SK-N-SH (cell line): ENCODE results near the gene NFKBIE. TPM values are rescaled to one million over a fixed set of nuclear protein-coding genes. Genes with fewer than 3 reads are reported as not detected.
A peak's percentile ranks its signal among the peaks of the same experiment; 100 is the strongest.

Experiments used
- CTCF ChIA-PET: fragments of 300-600, 350-600 bp; formaldehyde crosslinking; extraction: SDS; loops from one replicate; lab custom pipeline; 2021; lab: Yijun Ruan, JAX
- POLR2A ChIA-PET: fragments of 350-600 bp; sonication (Branson Sonifier 250); formaldehyde crosslinking; extraction: SDS; loops from one replicate; lab custom pipeline; 2020; ENCODE audit warnings: antibody characterized with exemption, inconsistent platforms; lab: Yijun Ruan, JAX
- DNase-seq: peaks from one replicate; pipeline ENCODE4 v3.0.0; 2012
- H2AFZ ChIP-seq: fragments of 200-600 bp; sonication (generic); 2 replicates; pipeline ENCODE4 v1.8.1; 2016; ENCODE audit warnings: antibody characterized with exemption, mild to moderate bottlenecking, low read depth
- H3F3A ChIP-seq: fragments of 200-600 bp; sonication (generic); replicated peaks from 2 replicates; pipeline ENCODE3; 2016; ENCODE audit warnings: antibody characterized with exemption, mild to moderate bottlenecking; ENCODE audit not compliant: insufficient read depth
- H3K27ac ChIP-seq, 2 experiments: fragments of 200-500 bp in 1 of 2; fragments of 200-600 bp in 1 of 2; sonication (Bioruptor generic) in 1 of 2; sonication (generic), shearing (Covaris generic) in 1 of 2; 2 replicates each; pipeline versions ENCODE4 v1.5.1 to v1.6.1; 2014 to 2016; ENCODE audit warnings: low read depth in 2 of 2, inconsistent platforms in 1 of 2, low read length in 1 of 2, mild to moderate bottlenecking in 1 of 2, mixed read lengths in 1 of 2
- H3K27me3 ChIP-seq: fragments of 200-600 bp; sonication (generic), shearing (Covaris generic); 2 replicates; pipeline ENCODE4 v1.6.1; 2016; ENCODE audit warnings: mixed run types; ENCODE audit not compliant: insufficient read depth
- H3K36me3 ChIP-seq, 2 experiments: fragments of 200-500 bp in 1 of 2; fragments of 200-600 bp in 1 of 2; sonication (Bioruptor generic) in 1 of 2; sonication (generic) in 1 of 2; replicated peaks in 1 of 2; 2 replicates each; pipeline versions ENCODE3 to v1.5.1; 2014 to 2016; ENCODE audit warnings: low read length in 1 of 2, mild to moderate bottlenecking in 1 of 2; ENCODE audit not compliant: insufficient read depth in 2 of 2, control insufficient read depth in 1 of 2
- H3K4me1 ChIP-seq, 2 experiments: fragments of 200-500 bp in 1 of 2; fragments of 200-600 bp in 1 of 2; sonication (Bioruptor generic) in 1 of 2; sonication (generic), shearing (Covaris generic) in 1 of 2; 2 replicates each; pipeline versions ENCODE4 v1.5.1 to v1.6.1; 2014 to 2016; ENCODE audit warnings: low read depth in 1 of 2, low read length in 1 of 2, mixed run types in 1 of 2; ENCODE audit not compliant: insufficient read depth in 2 of 2, control insufficient read depth in 1 of 2
- H3K4me2 ChIP-seq: fragments of 200-600 bp; sonication (generic), shearing (Covaris generic); 2 replicates; pipeline ENCODE4 v1.6.1; 2017; ENCODE audit warnings: mixed run types
- H3K4me3 ChIP-seq, 2 experiments: fragments of 200-500 bp in 1 of 2; fragments of 200-600 bp in 1 of 2; sonication (Bioruptor generic) in 1 of 2; sonication (generic), shearing (Covaris generic) in 1 of 2; 2 replicates each; pipeline versions ENCODE4 v1.5.1 to v1.8.1; 2014 to 2016; ENCODE audit warnings: low read depth in 2 of 2, inconsistent platforms in 1 of 2, low read length in 1 of 2, mild to moderate bottlenecking in 1 of 2, mixed read lengths in 1 of 2, moderate library complexity in 1 of 2
- H3K79me2 ChIP-seq: fragments of 200-600 bp; sonication (generic); 2 replicates; pipeline ENCODE4 v1.8.1; 2017; ENCODE audit warnings: mild to moderate bottlenecking; ENCODE audit not compliant: insufficient read depth
- H3K9ac ChIP-seq: fragments of 200-600 bp; sonication (generic); 2 replicates; pipeline ENCODE4 v1.6.1; 2017; ENCODE audit warnings: mixed run types
- H3K9me2 ChIP-seq: fragments of 200-600 bp; sonication (generic); 2 replicates; pipeline ENCODE4 v1.6.1; 2017; ENCODE audit warnings: mixed run types
- H3K9me3 ChIP-seq: fragments of 200-600 bp; sonication (generic); 2 replicates; pipeline ENCODE4 v1.6.1; 2017; ENCODE audit warnings: mixed run types, mild to moderate bottlenecking, moderate library complexity
- H4K20me1 ChIP-seq: fragments of 200-600 bp; sonication (generic); 2 replicates; pipeline ENCODE4 v1.6.1; 2017; ENCODE audit warnings: mild to moderate bottlenecking, mixed run types; ENCODE audit not compliant: insufficient read depth
- CTCF ChIP-seq: fragments of 200-600 bp; sonication (generic); IDR thresholded peaks from 2 replicates; pipeline ENCODE4 v1.6.1; 2017; ENCODE audit warnings: antibody characterized with exemption, mild to moderate bottlenecking, moderate library complexity
- GABPA ChIP-seq: IDR thresholded peaks from 2 replicates; pipeline ENCODE4 v1.4.0; 2012; ENCODE audit warnings: low read depth, mild to moderate bottlenecking
- GATA2 ChIP-seq: sonication (generic); formaldehyde crosslinking; IDR thresholded peaks from 2 replicates; pipeline ENCODE4 v1.5.0; 2020; ENCODE audit warnings: mild to moderate bottlenecking, missing genetic modification reagents
- MXI1 ChIP-seq: IDR thresholded peaks from 2 replicates; pipeline ENCODE4 v1.6.1; 2012; ENCODE audit warnings: mild to moderate bottlenecking, low read depth, low read length, improper control_type of control experiment
- NRF1 ChIP-seq: IDR thresholded peaks from 2 replicates; pipeline ENCODE4 v1.6.1; 2012; ENCODE audit warnings: low read depth, mild to moderate bottlenecking, low read length
- PBX3 ChIP-seq: IDR thresholded peaks from 2 replicates; pipeline ENCODE4; 2012
- SIN3A ChIP-seq: IDR thresholded peaks from 2 replicates; pipeline ENCODE4 v1.6.1; 2012; ENCODE audit warnings: low read depth, mild to moderate bottlenecking, low read length, moderate library complexity, borderline replicate concordance
- TCF12 ChIP-seq: IDR thresholded peaks from 2 replicates; pipeline ENCODE4 v1.4.0; 2012
- USF1 ChIP-seq: IDR thresholded peaks from 2 replicates; pipeline ENCODE4 v1.4.0; 2012; ENCODE audit warnings: low read depth, borderline replicate concordance
- WGBS: methylation state at CpG from one replicate; pipeline ENCODE4 v1.1.6; 2017; ENCODE audit warnings: low lambda C conversion rate; 5-methylcytosine and 5-hydroxymethylcytosine counted together
- polyA plus RNA-seq, 3 experiments: library from polyadenylated mRNA; depleted of rRNA; stranded (reverse); fragments of >200 nt; gene quantifications; 2 replicates each; pipeline ENCODE4 v1.2.3, GENCODE V29; 2012

NFKBIE gene
- polyA plus RNA-seq, 1 of the 3 experiments (the other 2 are of a cell fraction), result 5.8 TPM

GRCh38 chr6:44298055-44298803 is 32.9 kb upstream of the NFKBIE start:
- DNase-seq, result peak; percentile 57
- Histone ChIP-seq H3K4me2 (peak overlapping the region; percentile 97), H2AFZ (no peak overlapping the region), H3F3A (no peaks in the 10 kb centered on the region), H3K36me3 (peaks cover 0 to 17% of the 10 kb centered on the region in 2 experiments), H3K9me3 (no peaks in the 10 kb centered on the region), H3K27ac (no peak overlapping the region), H3K4me3 (peak overlapping the region; percentile 56 to 58; a peak in 2 of 4 replicates), H3K4me1 (peaks cover 0 to 15% of the 10 kb centered on the region in 2 experiments; a peak in 1 of 4 replicates), H3K9me2 (no peaks in the 10 kb centered on the region), H3K79me2 (no peaks in the 10 kb centered on the region), H3K27me3 (peaks cover 16% of the 10 kb centered on the region; the same call in 1 of the 2 replicates), H4K20me1 (no peaks in the 10 kb centered on the region), H3K9ac (no peak overlapping the region)
- ChIA-PET CTCF (interaction anchor here (0.9 to 16.5 kb wide), 12 partner anchors 7 to 125 kb away, joined by 3 to 238 read pairs (median 4); partner anchors contain the start of genes AARS2, NFKBIE, SLC35B2 and TMEM151B), POLR2A (interaction anchor here (0.7 to 1.2 kb wide), 5 partner anchors 9 to 44 kb away, joined by 3 to 4 read pairs (median 3); partner anchors contain the start of genes AARS2, SPATS1 and TMEM151B)
- TF ChIP-seq GABPA, result no peak
- no peak for TF ChIP-seq SIN3A
- 0 out of 2 replicates have a peak, but pooled peaks have one; percentile 7 for TF ChIP-seq CTCF
- TF ChIP-seq MXI1, result no peak
- no peak for TF ChIP-seq USF1
- 76% methylated on average over 16 of the region's 20 CpGs for WGBS

GRCh38 chr6:44297063-44298038 is 32.0 kb upstream of the NFKBIE start:
- no peaks in the 10 kb centered on the region for H3K9me3 ChIP-seq
- peak; percentile 89 for DNase-seq
- no peak overlapping the region for H3K27ac ChIP-seq
- H4K20me1 ChIP-seq, result no peaks in the 10 kb centered on the region
- H3K4me3 ChIP-seq, result peak overlapping the region; percentile 56 to 58
- no peaks in the 10 kb centered on the region for H3K79me2 ChIP-seq
- H3K4me1 ChIP-seq, result peaks cover 0 to 15% of the 10 kb centered on the region in 2 experiments; a peak in 1 of 4 replicates
- POLR2A ChIA-PET, result interaction anchor here (0.7 to 2.0 kb wide), 6 partner anchors 8 to 27 kb away, joined by 3 to 8 read pairs (median 4); partner anchors contain the start of genes AARS2 and TMEM151B
- peak overlapping the region; percentile 97 for H3K4me2 ChIP-seq
- peaks cover 0 to 8% of the 10 kb centered on the region in 2 experiments for H3K36me3 ChIP-seq
- TF ChIP-seq GATA2 (CRISPR knock-in tag) (no peak), MXI1 (peak; percentile 80; the same call in 1 of the 2 replicates), NRF1 (peak; percentile 66), TCF12 (no peak), PBX3 (no peak)
- no peaks in the 10 kb centered on the region for H3F3A ChIP-seq
- H3K9me2 ChIP-seq, result no peaks in the 10 kb centered on the region
- WGBS, result 0% methylated on average over 17 of the region's 86 CpGs
- peaks cover 16% of the 10 kb centered on the region; the same call in 1 of the 2 replicates for H3K27me3 ChIP-seq
- H3K9ac ChIP-seq, result no peak overlapping the region
- H2AFZ ChIP-seq, result no peak overlapping the region
- CTCF ChIA-PET, result interaction anchor here (0.6 to 16.5 kb wide), 13 partner anchors 8 to 286 kb away, joined by 3 to 238 read pairs (median 5); partner anchors contain the start of genes AARS2, NFKBIE, SLC35B2 and TMEM151B
